Activated CD4-positive, CD25-positive, alpha-beta regulatory T cell treated with anti-CD3 and anti-CD28 coated beads, Interleukin-2, amount 50 U/mL, for 16 hours (primary cell): ENCODE results near the gene FAM53B.
A peak's percentile ranks its signal among the peaks of the same experiment; 100 is the strongest.
"Not testable (repeated sequence)": the region's sequence is repeated elsewhere in the genome, so short reads cannot be mapped to it uniquely, and the experiment has no call there.

Source experiments
- DNase-seq: peaks from one replicate; pipeline ENCODE4 v3.0.0-alpha.2; 2020; ENCODE audit warnings: low read depth, low spot score

The FAM53B gene, protein sequence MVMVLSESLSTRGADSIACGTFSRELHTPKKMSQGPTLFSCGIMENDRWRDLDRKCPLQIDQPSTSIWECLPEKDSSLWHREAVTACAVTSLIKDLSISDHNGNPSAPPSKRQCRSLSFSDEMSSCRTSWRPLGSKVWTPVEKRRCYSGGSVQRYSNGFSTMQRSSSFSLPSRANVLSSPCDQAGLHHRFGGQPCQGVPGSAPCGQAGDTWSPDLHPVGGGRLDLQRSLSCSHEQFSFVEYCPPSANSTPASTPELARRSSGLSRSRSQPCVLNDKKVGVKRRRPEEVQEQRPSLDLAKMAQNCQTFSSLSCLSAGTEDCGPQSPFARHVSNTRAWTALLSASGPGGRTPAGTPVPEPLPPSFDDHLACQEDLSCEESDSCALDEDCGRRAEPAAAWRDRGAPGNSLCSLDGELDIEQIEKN

GRCh38 chr10:124744102-124745050 lies at the start of gene FAM53B:
TSS of gene FAM53B (minus strand) at chr10:124744378. CDS start at chr10:124706713, 37,665 bp downstream.
- DNase-seq = peak; percentile 57

DNA sequence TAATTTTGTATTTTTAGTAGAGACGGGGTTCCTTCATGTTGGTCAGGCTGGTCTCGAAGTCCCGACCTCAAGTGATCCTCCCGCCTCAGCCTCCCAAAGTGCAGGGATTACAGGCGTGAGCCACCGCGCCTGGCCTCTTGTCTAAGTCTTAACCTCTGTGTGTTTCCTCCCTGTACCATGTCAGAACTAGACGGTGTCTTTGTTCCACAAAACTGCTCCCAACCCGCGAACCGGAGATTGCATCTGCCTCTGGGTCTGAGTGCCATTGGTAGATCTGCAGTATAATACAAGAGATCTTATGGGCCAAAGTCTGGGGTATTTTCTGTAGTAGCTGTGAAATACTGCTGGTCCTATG lies 48.8 kb upstream of the FAM53B start:
- no peak for DNase-seq

DNA sequence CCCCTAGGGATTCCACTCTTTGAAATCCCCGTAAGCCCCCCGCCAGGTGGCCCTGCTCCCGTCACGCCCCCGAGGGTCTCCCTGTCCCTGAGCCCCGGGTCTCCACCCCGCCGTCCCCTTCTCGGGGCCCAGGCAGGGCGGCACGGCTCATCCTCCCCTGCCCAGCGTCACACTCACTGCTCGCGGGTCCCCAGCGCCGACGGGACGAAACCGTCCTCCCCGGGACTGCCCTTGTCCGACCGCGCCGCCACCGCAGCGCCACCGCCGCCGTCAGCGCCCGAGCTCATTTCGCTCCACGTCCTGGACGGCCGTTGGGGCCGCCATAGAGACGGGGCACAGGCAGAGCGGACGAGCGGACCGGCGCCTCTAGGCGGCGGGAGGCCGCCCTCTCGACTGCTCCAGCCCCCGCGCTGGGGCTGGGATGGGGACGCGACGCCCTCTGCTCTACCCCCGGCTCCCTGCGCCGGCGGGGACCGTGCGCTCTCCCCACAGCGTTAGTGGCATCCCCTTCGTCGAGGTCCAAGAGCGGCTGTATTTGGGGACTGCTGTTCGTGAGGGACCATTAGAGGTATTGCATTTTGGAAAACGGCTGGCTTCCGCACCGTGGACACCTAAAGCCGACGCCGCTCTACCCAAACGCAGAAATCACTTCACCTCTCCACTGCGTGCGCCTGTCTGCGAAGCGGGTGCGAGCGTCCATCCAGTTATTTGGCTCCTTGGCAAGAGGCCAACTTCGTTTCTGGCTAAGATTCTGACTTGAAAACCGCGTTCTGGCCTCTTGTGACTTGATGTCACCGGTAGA lies 47.6 kb upstream of the FAM53B start, which contains the start of gene EEF1AKMT2:
Gene EEF1AKMT2, minus strand, starts transcription at position 341 of the 802 bp plus-strand sequence. Its CDS starts 54 bp downstream, at position 287.
- DNase-seq = peak; percentile 61

- DNase-seq = not testable (repeated sequence)
These were observed 38.7 kb upstream of the FAM53B start for GRCh38 chr10:124782900-124783299.

- DNase-seq = no peak
These were observed 24.6 kb upstream of the FAM53B start for GRCh38 chr10:124768791-124769190.

GRCh38 chr10:124765256-124765655 lies 21.1 kb upstream of the FAM53B start:
- no peak for DNase-seq

DNA sequence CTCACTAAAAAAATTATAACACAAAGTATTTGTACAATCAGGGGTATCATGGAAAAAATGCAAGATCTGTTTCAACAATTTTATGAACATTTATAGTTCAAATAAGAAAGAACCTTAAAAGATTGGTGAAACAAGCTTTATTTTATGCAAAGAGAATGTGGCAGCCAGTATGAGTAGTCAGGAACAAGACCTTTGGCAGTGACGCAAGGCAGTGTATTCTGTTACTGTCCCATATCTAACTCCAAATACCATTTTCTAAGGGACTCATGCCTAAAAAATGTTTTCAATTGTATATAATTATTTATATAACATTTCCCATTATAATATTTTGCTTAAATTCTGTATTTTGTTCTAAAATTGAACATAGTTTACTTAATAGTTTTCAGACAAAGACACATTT lies 19.1 kb upstream of the FAM53B start:
- DNase-seq = no peak

DNA sequence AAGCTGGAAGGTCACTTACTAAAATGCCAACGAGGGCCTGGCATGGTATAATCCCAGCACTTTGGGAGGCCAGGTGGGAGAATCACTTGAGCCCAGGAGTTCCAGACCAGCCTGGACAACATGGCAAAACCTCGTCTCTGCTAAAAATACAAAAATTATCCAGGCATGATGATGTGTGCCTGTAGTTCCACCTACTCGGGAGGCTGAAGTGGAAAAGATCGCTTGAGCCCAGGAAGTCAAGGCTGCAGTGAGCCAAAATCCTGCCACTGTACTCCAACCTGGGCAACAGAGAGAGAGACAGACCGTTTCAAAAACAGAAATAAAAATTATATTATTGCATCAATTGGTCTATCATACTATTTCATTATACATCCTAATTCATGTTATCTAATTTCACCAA lies 18.1 kb upstream of the FAM53B start:
- no peak for DNase-seq

GRCh38 chr10:124756156-124756903 lies 12.2 kb upstream of the FAM53B start:
- DNase-seq = no peak

GRCh38 chr10:124755581-124755980 lies 11.4 kb upstream of the FAM53B start:
- DNase-seq = no peak

DNA sequence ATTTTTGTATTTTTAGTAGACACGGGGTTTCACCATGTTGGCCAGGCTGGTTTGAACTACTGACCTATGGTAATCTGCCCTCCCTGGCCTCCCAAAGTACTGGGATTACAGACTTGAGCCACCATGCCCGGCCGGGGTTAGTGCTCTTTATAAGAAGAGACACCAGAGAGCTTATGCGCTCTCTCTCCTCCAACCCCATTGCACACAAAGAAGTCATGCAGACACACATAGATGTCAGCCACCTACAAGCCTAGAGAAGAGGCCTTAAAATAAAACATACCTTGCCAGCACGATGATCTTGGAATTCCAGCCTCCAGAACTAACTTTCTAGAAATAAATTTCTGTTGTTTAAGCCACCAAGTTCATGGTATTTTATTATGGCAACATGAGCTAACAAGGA lies 10.0 kb upstream of the FAM53B start:
- DNase-seq = no peak

DNA sequence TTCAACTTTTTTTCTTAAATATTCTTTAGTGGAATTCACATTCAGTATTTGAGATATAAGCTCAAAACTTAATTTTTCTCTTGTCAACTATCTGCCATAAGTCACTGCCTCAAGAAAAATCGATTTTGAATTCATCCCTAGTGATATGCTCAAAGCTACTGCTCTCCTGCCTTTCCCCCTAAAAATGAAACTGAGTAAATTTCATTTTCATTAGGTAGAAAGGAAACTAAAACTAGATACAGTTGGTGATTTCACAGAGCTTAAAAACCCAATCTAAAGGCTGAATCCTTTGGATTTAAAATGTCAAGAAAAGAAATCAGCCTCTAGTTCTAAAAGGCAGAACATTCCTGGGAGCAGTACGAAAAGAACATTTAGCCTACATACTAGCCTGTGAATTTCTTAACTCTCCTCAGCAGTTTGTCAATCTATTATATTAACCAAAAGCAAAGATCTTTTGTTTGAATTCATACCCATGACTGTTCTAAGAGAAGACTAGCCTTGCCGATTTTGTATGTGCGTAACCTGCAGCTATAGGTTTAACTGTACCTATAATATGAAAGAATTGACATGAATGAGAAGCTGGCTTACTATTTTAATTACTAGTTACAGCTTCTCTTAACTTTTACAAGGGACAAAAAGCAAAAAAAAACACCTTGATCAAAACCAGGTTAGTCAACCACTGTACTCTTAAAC lies 4.9 kb upstream of the FAM53B start:
- no peak for DNase-seq

DNA sequence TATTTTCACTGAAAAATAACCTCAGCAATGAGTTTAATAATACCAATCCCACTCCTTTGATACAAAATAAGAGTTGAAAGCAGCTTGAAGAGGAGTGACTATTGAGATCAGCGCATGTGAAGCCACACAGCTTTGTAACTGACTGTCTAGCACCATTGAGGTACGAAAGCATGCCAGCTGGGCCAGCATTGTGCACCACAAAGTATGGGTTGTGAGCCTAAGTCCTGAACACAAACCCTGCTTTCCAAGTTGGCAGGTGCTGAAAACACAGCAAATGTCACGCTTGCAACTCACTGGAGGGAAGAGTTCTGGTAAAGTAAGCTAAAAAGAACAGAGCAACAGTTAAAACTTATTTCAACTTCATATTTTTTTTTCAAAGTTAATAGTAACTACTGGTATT lies 4.0 kb upstream of the FAM53B start:
- no peak for DNase-seq

DNA sequence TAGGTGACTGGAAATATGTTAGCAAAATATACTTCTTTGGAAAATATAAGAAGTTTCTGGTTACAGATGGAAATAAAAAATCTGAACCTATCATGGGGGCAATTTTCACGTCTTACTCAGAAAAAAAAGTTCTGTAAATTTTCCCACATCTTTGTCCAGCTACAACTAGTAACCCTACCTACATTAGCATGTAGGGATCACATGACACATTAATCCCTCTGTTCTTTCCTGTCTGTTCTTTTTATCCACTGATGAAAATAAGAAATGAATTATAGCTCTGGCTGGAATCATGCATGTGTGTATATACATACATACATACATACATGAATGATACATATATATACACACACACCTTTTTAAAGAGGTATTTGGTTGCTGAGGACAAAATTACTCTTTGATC lies 3.6 kb upstream of the FAM53B start:
- DNase-seq = no peak

- no peak for DNase-seq
These were observed 2.8 kb upstream of the FAM53B start for GRCh38 chr10:124746992-124747391.

- not testable (repeated sequence) for DNase-seq
These were observed 2.3 kb upstream of the FAM53B start for GRCh38 chr10:124746447-124746846.

DNA sequence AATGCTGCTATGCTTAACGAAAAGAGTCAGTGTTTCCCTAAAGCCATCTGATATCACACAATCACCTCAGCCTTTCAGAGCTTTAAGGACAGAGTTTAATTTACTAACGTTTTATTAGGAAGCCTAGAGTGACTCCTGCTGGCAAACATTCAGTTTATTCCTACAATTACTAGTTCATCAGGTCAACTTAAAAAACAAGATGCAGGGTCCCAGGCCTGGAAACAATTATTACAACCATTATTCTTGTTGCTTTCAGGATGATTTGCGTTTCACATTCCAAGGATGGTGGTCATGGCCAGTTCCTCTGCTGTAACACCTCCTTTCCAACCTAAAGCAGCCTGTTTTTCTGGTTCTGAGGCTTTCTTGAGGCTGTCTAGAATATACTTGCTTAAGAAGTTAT lies 1.5 kb upstream of the FAM53B start:
- no peak for DNase-seq

DNA sequence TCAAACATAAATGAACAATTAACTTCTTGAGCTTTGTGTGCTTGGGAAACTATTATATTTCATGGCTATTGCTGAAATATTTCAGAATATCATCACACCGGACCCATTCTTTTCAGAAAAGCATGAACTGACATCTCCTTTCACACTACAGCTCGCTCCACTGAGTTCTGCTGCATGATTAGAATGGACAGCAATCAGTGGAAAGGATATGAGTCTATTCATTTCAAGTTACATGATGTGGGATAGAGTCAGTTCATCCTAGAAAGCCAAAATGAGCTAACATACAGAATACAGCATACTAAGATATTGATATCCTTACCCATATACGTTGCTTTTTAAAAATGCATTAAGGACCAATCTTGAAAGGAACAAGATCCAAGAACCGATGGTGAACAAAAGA lies 1.1 kb upstream of the FAM53B start:
- DNase-seq = no peak

GRCh38 chr10:124743191-124744101 lies 732 bp downstream of the FAM53B start:
- DNase-seq = no peak
